Activated CD8-positive, alpha-beta T cell treated with anti-CD3 and anti-CD28 coated beads, Interleukin-2, amount 10 ng/mL, durations not matched to agents 7 days and 5 days (primary cell): Measurements from ENCODE around the gene MARK2. TPM values are rescaled to one million over a fixed set of nuclear protein-coding genes. Genes with fewer than 3 reads are reported as not detected.

Experiments used
- ATAC-seq: fragments of 150-1000 bp; cut with Tn5 transposase; one replicate; pipeline ENCODE4 v1.10.0; 2021; ENCODE audit warnings: moderate library complexity
- CTCF ChIA-PET: fragments of 350-600 bp; sonication (Branson Sonifier 250); formaldehyde crosslinking; loops from one replicate; lab custom pipeline; 2021; ENCODE audit warnings: antibody characterized with exemption; lab: Charles Lee
- POLR2A ChIA-PET: fragments of 350-600 bp; sonication (Branson Sonifier 250); formaldehyde crosslinking; loops from one replicate; lab custom pipeline; 2021; ENCODE audit warnings: antibody characterized with exemption; lab: Charles Lee
- DNase-seq: peaks from one replicate; pipeline ENCODE4 v3.0.0-alpha.2; 2020
- H3K27ac Mint-ChIP-seq: one replicate; pipeline ENCODE4 v1.8.0; 2021; ENCODE audit warnings: mild to moderate bottlenecking, mixed read lengths
- H3K27me3 Mint-ChIP-seq: one replicate; pipeline ENCODE4 v1.8.0; 2021; ENCODE audit warnings: low read depth, mixed read lengths
- H3K36me3 Mint-ChIP-seq: one replicate; pipeline ENCODE4 v1.8.0; 2021; ENCODE audit warnings: low read depth, mixed read lengths
- H3K4me1 Mint-ChIP-seq: one replicate; pipeline ENCODE4 v1.8.0; 2021; ENCODE audit warnings: low read depth, mixed read lengths
- H3K4me3 Mint-ChIP-seq: one replicate; pipeline ENCODE4 v1.8.0; 2021; ENCODE audit warnings: mild to moderate bottlenecking, mixed read lengths
- H3K9me3 Mint-ChIP-seq: one replicate; pipeline ENCODE4 v1.8.0; 2022; ENCODE audit warnings: mixed read lengths; ENCODE audit not compliant: insufficient read depth
- total RNA-seq, 2 experiments: library from RNA; stranded (reverse); gene quantifications; one replicate each; pipeline ENCODE4 v1.2.3, GENCODE V29; 2021

The MARK2 gene
- total RNA-seq, 2 experiments from 2014 or later, result 62.1 to 68.6 TPM

DNA sequence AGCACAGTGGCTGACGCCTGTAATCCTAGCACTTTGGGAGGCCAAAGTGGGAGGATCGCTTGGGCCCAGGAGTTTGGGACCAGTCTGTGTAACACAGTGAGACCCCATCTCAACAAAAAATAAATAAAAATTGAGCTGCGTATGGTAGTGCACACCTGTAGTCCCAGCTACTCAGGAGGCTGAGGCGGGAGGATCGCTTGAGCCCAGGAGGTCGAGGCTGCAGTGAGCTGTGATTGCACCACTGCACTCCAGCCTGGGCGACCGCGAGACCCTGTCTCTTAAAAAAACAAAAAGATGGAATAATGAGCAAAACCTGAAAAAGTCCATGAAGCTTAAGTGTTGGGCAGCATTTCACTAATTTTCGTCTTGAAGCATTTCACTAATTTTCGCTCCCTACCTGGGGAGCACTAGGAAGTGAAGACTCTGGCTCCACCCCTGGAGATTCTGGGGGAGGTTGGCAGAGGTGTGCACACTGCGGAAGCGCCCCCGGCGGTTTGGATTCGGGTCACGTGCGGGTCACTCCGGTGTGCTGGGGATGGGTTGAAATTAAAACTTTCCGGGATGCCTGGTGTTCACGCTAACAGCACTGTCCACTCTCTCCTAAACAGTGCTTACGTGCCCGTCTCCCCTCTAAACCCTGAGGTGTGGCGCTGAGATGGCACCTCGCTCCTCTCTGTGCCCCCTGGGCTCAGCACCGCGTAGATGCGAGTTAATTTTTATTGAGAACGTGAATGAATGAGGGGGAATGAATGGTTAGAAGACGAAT is 99.0 kb downstream of the MARK2 start:
- Mint-ChIP-seq H3K36me3 (peaks cover 3% of the 10 kb centered on the region), H3K4me1 (peaks cover 27% of the 10 kb centered on the region), H3K27ac (peak overlapping the region; percentile 89), H3K9me3 (no peaks in the 10 kb centered on the region), H3K27me3 (peaks cover 2% of the 10 kb centered on the region), H3K4me3 (peak overlapping the region; percentile 85)
- DNase-seq, result peak; percentile 54
- CTCF ChIA-PET, result interaction anchor here (0.6 to 1.7 kb wide), 5 partner anchors 8 to 1207 kb away, joined by 3 to 10 read pairs (median 4); partner anchors contain the start of gene MARK2
- POLR2A ChIA-PET, result interaction anchor here (1.1 to 1.4 kb wide), 2 partner anchors 99 to 100 kb away, joined by 3 to 5 read pairs; partner anchors contain the start of gene MARK2
- ATAC-seq, result peak; percentile 35

DNA sequence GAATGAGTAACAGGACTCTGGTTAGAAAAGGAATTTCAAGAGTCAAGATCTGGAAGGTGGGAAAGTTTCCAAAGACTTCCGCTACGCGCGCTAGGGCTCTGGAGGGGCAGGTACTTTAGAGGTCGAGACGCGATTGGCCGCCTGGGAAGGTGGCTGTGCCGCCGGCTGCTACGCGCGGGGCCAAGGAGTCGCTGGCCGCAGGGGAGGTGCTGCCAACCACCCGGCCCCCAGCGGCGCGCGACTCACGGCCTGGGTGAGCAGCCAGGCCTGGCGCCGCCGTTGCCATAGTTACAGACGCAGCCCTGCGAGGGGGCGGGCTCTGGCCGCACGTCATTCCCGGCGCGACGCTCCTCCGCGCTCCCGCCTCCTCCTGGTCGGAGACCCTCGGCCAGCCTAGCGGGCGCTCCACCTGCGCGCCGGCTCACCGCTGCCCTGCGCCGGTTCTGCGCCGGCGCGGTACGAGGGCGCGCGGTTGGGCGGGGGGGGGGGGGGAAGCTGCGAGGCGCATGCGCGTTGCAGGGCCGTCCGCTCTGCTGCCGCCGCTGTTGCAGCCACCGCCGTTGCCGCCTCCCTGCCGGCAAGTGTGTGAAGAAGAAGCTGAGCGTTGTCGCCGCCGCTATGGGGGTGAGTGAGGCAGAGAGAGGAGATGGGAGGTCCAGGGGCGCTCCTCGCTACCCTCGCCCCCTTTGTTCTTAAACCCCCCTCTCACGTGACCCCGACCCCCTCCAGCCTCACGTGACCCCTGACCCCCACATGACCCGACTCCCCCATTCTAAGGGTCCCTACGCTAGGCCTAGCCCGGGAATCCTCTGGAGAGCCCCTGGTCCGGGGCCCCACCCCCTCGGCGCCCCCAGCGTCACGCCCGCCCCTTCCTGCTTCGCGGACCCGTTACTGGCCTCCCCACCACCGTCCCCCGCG is 99.8 kb downstream of the MARK2 start, which contains the start of gene NAA40:
Gene NAA40 (plus strand): TSS at position 524 of the 918 bp plus-strand sequence. CDS start 95 bp downstream, at position 619.
- Mint-ChIP-seq H3K4me3 (peak within 1 kb of the TSS; percentile 85), H3K9me3 (no peaks in the 10 kb centered on the region), H3K27ac (peak within 1 kb of the TSS; percentile 89), H3K4me1 (peaks cover 29% of the 10 kb centered on the region), H3K36me3 (peaks cover 3% of the 10 kb centered on the region), H3K27me3 (peaks cover 2% of the 10 kb centered on the region)
- ChIA-PET CTCF (interaction anchor here (1.0 to 1.7 kb wide), 2 partner anchors 19 to 101 kb away, joined by 3 to 10 read pairs; partner anchors contain the start of gene MARK2), POLR2A (interaction anchor here (1.1 to 1.4 kb wide), 3 partner anchors 32 to 101 kb away, joined by 3 to 5 read pairs (median 3); partner anchors contain the start of gene MARK2)
- ATAC-seq (peak; percentile 97), DNase-seq (peak; percentile 96)

DNA sequence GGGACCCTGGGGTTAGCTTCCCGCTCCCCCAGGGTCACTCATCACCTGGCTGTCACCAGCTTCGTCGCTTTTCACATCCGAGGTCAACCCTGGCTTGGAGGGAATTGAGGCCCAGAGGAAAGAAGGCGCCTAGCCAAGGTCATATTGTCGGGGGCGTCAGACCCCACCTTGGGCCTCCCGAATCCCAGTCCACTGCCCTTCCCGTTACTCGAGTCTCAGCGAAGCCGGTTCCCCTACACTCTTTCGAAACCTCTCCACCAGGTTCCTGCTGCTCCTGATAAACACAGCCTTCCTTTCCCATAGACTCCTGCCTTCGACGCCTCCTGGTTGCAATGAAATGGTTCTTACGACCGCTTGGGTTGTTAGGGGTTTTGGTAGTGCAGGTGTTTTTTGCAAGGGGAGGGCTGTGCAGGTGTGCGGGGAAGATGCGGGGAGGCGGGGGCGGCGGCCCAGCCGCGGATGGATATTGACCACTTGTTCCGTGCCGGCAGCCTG is 100.5 kb downstream of the MARK2 start:
- peaks cover 2% of the 10 kb centered on the region for H3K27me3 Mint-ChIP-seq
- ATAC-seq, result no peak

DNA sequence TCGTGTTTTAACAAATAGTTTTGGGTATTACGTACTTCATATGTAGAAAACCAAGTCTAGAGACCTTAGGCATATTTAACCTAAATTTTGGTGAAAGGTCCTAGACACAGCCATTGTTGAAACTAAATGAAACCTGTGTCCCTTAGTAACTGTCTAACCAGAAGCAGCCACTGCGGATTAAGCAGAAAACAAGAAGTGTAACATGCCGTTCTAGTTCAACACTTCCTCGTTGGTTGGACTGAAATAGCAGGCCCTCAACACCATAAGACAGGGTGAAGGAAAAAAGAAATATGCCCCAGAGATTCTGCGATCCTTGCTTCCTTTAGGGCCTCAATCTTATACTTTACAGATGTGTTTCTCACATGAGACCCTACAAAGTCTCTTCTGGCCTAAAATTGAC is 101.9 kb downstream of the MARK2 start:
- DNase-seq (no peak), ATAC-seq (no peak)
- peak overlapping the region; percentile 85 for H3K4me3 Mint-ChIP-seq
- no peaks in the 10 kb centered on the region for H3K27me3 Mint-ChIP-seq
- no peaks in the 10 kb centered on the region for H3K9me3 Mint-ChIP-seq
- ChIA-PET CTCF (no interaction called here), POLR2A (no interaction called here)
- H3K36me3 Mint-ChIP-seq, result peaks cover 4% of the 10 kb centered on the region
- H3K4me1 Mint-ChIP-seq, result peaks cover 34% of the 10 kb centered on the region
- H3K27ac Mint-ChIP-seq, result no peak overlapping the region

More for the DNA sequence above, 100.5 kb downstream of the MARK2 start:
- ChIA-PET CTCF (interaction anchor here (1.0 to 1.7 kb wide), 2 partner anchors 20 to 102 kb away, joined by 3 to 10 read pairs; partner anchors contain the start of gene MARK2), POLR2A (interaction anchor here (1.3 to 1.4 kb wide), 2 partner anchors 33 to 101 kb away, joined by 3 to 5 read pairs; partner anchors contain the start of gene MARK2)
- no peak for DNase-seq
- H3K4me3 Mint-ChIP-seq, result peak overlapping the region; percentile 85
- no peaks in the 10 kb centered on the region for H3K9me3 Mint-ChIP-seq
- peaks cover 34% of the 10 kb centered on the region for H3K4me1 Mint-ChIP-seq
- H3K36me3 Mint-ChIP-seq, result peaks cover 3% of the 10 kb centered on the region
- peak overlapping the region; percentile 78 for H3K27ac Mint-ChIP-seq

DNA sequence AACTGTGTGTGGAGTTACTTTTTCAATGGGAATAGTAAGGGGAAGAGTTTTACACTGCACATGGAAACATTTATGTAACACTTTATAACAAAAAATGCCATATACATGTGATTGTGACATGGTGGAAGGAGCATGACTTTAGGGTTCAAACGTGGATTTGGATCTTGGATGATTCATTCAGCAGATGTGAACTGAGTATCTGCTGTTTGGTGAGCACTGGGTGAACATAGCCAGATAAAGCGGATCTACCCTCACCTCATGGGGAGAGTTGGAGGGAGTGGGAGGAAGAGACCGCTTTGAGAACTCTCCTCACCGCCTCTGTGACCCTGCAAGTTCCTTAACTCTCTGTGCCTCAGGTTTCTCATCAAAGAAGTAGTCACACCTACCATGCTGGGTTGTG is 103.0 kb downstream of the MARK2 start:
- POLR2A ChIA-PET, result no interaction called here
- CTCF ChIA-PET, result interaction anchor here (0.7 to 6.7 kb wide), 2 partner anchors 105 to 174 kb away, joined by 3 to 188 read pairs; partner anchors contain the start of genes MARK2 and ZFTA
- no peak overlapping the region for H3K27ac Mint-ChIP-seq

DNA sequence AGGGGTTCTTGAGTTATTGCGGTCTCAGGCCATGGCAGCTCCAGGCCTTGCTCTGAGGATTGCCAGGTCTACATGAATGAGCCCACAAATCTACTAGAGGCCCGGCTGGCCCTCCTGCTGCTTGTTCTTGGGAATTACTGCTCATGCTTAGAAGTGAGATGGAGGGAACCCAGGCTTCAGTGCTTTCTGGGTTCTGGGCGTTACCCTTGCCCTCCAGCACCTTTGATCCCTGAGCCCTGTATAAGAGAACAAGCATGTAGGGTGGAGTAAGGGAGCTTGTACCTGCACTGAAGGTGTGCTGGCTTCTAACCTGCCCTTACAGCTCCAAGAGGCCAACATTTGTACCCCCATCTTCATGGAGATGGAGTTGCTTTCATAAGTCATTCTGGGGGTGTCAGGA is 103.9 kb downstream of the MARK2 start:
- peaks cover 15% of the 10 kb centered on the region for H3K36me3 Mint-ChIP-seq
- H3K9me3 Mint-ChIP-seq, result no peaks in the 10 kb centered on the region
- DNase-seq (no peak), ATAC-seq (no peak)
- ChIA-PET CTCF (interaction anchor here (0.7 to 6.7 kb wide), 2 partner anchors 106 to 175 kb away, joined by 3 to 188 read pairs; partner anchors contain the start of genes MARK2 and ZFTA), POLR2A (no interaction called here)
- H3K27me3 Mint-ChIP-seq, result no peaks in the 10 kb centered on the region
- peaks cover 30% of the 10 kb centered on the region for H3K4me1 Mint-ChIP-seq
- no peak overlapping the region for H3K27ac Mint-ChIP-seq
- no peak overlapping the region for H3K4me3 Mint-ChIP-seq

More for the DNA sequence above, 103.0 kb downstream of the MARK2 start:
- Mint-ChIP-seq H3K4me1 (peaks cover 34% of the 10 kb centered on the region), H3K9me3 (no peaks in the 10 kb centered on the region), H3K27me3 (no peaks in the 10 kb centered on the region), H3K4me3 (no peak overlapping the region), H3K36me3 (peaks cover 13% of the 10 kb centered on the region)
- no peak for DNase-seq
- no peak for ATAC-seq

DNA sequence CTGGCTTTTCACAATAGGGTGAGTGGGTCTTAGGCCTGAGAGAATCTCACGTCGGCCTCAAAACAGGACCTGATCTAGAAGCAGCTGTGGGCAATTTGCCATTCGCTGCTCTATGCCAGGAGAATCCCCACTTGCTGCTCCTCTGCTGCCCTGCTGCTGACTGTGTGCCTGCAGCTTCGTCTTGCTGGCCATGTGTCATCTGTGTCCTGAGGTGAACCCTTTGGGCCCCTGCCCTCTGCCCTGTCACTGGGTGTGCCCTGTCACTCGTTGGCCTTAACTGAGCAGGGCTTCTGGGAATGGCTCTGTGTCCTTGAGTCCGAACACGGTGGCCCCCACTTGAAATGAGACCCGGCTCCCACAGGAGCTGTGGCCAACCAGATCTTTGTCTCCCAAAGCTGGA is 106.1 kb downstream of the MARK2 start:
- no peak for DNase-seq
- Mint-ChIP-seq H3K4me3 (no peak overlapping the region), H3K4me1 (peaks cover 21% of the 10 kb centered on the region), H3K27ac (no peak overlapping the region), H3K9me3 (no peaks in the 10 kb centered on the region), H3K36me3 (peaks cover 22% of the 10 kb centered on the region), H3K27me3 (no peaks in the 10 kb centered on the region)
- ATAC-seq, result no peak
- ChIA-PET CTCF (interaction anchor here (0.6 to 6.7 kb wide), 26 partner anchors 9 to 177 kb away, joined by 3 to 188 read pairs (median 6); partner anchors contain the start of genes MARK2, RCOR2 and ZFTA), POLR2A (interaction anchor here (0.7 to 1.3 kb wide), 2 partner anchors 105 to 107 kb away, joined by 3 to 5 read pairs; no protein-coding TSS in a partner anchor)

DNA sequence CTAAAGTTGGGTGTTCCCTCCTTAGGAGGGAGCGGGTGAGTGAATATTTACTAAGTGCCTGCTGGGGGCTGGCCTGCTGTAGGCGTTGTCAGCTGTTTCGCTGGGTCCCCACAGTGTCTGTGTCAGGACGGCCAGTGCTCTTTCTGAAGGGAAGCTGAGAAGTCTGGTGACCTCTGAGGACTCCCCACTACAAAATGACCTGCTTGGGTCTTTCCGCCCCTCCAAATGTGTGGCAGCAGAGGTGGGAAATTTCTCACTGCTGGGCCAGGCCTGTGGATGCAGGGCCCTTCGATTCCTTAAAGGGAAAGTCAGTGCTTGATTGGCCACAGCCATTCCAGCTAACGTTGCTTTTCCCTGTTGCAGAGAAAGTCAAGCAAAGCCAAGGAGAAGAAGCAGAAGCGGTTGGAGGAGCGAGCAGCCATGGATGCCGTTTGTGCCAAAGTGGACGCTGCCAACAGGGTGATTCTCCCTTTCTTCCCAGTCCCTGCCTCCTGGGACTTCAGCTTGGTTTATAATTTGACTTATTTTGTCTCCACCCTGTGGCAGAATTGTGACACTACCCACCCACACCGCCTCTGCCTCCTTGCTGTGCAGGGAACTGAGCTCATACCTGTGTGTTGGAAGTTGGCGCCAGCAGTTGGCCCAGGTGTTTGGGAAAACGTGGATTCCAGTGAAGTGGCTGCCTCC is 106.7 kb downstream of the MARK2 start:
- peak; percentile 87 for ATAC-seq
- DNase-seq, result peak; percentile 64
- Mint-ChIP-seq H3K4me1 (peaks cover 18% of the 10 kb centered on the region), H3K9me3 (no peaks in the 10 kb centered on the region), H3K27me3 (no peaks in the 10 kb centered on the region), H3K27ac (no peak overlapping the region), H3K4me3 (no peak overlapping the region), H3K36me3 (peaks cover 22% of the 10 kb centered on the region)
- POLR2A ChIA-PET, result interaction anchor here (0.7 to 1.3 kb wide), 3 partner anchors 106 to 109 kb away, joined by 3 to 5 read pairs (median 3); no protein-coding TSS in a partner anchor
- CTCF ChIA-PET, result interaction anchor here (0.7 to 6.7 kb wide), 41 partner anchors 8 to 192 kb away, joined by 3 to 188 read pairs (median 5); partner anchors contain the start of genes MARK2, RCOR2 and ZFTA

DNA sequence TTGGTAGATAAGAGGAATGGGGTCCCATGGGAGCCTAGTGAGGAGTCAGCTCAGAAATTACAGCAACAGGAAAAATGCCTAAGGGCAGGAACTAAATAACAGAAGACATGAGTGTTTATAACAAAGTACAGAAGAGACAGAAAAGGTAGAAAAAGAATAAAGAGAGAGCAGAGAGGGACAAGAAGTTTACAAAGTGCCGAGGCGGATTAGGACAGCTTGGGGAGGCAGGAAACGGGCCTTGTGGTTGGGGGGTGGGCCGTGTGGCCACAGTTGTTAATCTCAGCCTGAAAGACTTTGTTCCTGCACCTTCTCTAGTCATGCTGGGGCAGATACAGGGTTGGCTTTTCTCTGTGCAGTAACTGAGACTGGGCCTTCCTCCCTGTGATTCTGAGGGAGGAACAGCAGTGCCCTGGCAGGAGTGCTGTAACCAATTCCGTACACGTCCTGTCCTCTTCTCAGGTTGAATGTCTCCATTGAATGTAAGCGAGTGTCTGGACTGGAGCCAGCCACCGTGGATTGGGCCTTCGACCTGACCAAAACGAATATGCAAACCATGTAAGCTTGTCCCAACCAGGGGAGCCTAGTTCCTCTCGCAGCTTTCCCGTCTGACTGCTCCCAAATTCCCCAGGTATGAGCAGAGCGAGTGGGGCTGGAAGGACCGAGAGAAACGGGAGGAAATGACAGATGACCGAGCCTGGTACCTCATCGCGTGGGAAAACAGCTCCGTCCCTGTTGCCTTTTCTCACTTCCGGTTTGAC is 113.0 kb downstream of the MARK2 start:
- CTCF ChIA-PET, result interaction anchor here (0.6 to 5.2 kb wide), 9 partner anchors 8 to 197 kb away, joined by 3 to 52 read pairs (median 3); partner anchors contain the start of genes COX8A and MARK2
- H3K36me3 Mint-ChIP-seq, result peaks cover 54% of the 10 kb centered on the region
- H3K27ac Mint-ChIP-seq, result peak overlapping the region; percentile 76
- peaks cover 33% of the 10 kb centered on the region for H3K4me1 Mint-ChIP-seq
- no peaks in the 10 kb centered on the region for H3K27me3 Mint-ChIP-seq
- POLR2A ChIA-PET, result interaction anchor here (1.4 kb wide), 1 partner anchor 10 kb away, joined by 6 read pairs; no protein-coding TSS in a partner anchor
- peak; percentile 83 for DNase-seq
- ATAC-seq, result peak; percentile 90
- H3K9me3 Mint-ChIP-seq, result no peaks in the 10 kb centered on the region
- H3K4me3 Mint-ChIP-seq, result peak overlapping the region; percentile 60
